Activated T-cell treated with anti-CD3 and anti-CD28 coated beads for 48 hours (primary cell): ENCODE results near the gene MYLK.

ENCODE experiments used
- DNase-seq: peaks from one replicate; pipeline ENCODE4 v3.0.0-alpha.2; 2020; ENCODE audit warnings: low read depth

The MYLK gene

GRCh38 chr3:123695731-123696640 lies 188.1 kb downstream of the MYLK start:
- DNase-seq: no peak

GRCh38 chr3:123695152-123695551 lies 189.0 kb downstream of the MYLK start:
- DNase-seq: no peak

- DNase-seq: no peak
Observed at GRCh38 chr3:123694366-123695087, 189.6 kb downstream of the MYLK start.

- no peak for DNase-seq
Observed at GRCh38 chr3:123693584-123694190, 190.4 kb downstream of the MYLK start.

- no peak for DNase-seq
Observed at GRCh38 chr3:123692671-123693070, 191.5 kb downstream of the MYLK start.

- no peak for DNase-seq
Observed at GRCh38 chr3:123692041-123692440, 192.1 kb downstream of the MYLK start.

- no peak for DNase-seq
Observed at GRCh38 chr3:123689831-123690230, 194.3 kb downstream of the MYLK start.

GRCh38 chr3:123688241-123688747 lies 195.8 kb downstream of the MYLK start:
- DNase-seq: no peak

GRCh38 chr3:123687286-123687685 lies 196.8 kb downstream of the MYLK start:
- no peak for DNase-seq

- DNase-seq: no peak
Observed at GRCh38 chr3:123686251-123686650, 197.9 kb downstream of the MYLK start.

- no peak for DNase-seq
Observed at GRCh38 chr3:123685780-123686179, 198.4 kb downstream of the MYLK start.

GRCh38 chr3:123684636-123685035 lies 199.5 kb downstream of the MYLK start:
- DNase-seq: no peak

- no peak for DNase-seq
Observed at GRCh38 chr3:123684209-123684608, 199.9 kb downstream of the MYLK start.

- DNase-seq: no peak
Observed at GRCh38 chr3:123683505-123684154, 200.5 kb downstream of the MYLK start.

- DNase-seq: no peak
Observed at GRCh38 chr3:123682781-123683504, 201.2 kb downstream of the MYLK start.

GRCh38 chr3:123682302-123682701 lies 201.8 kb downstream of the MYLK start:
- DNase-seq: no peak

- no peak for DNase-seq
Observed at GRCh38 chr3:123679712-123680386, 204.3 kb downstream of the MYLK start.

- no peak for DNase-seq
Observed at GRCh38 chr3:123678108-123678511, 206.0 kb downstream of the MYLK start.

- DNase-seq: no peak
Observed at GRCh38 chr3:123672429-123673146, 211.5 kb downstream of the MYLK start.

- DNase-seq: no peak
Observed at GRCh38 chr3:123670743-123671142, 213.4 kb downstream of the MYLK start.
